Fibroblast of skin of left biceps (primary cell): Measurements from ENCODE around the gene NARF.
"Not testable (repeated sequence)": the region's sequence is repeated elsewhere in the genome, so short reads cannot be mapped to it uniquely, and the experiment has no call there.

Experiments
- DNase-seq, 2 experiments: peaks; one replicate each; pipeline ENCODE4 v3.0.0-alpha.2; 2013; ENCODE audit warnings: low read depth in 2 of 2

NARF gene

DNA sequence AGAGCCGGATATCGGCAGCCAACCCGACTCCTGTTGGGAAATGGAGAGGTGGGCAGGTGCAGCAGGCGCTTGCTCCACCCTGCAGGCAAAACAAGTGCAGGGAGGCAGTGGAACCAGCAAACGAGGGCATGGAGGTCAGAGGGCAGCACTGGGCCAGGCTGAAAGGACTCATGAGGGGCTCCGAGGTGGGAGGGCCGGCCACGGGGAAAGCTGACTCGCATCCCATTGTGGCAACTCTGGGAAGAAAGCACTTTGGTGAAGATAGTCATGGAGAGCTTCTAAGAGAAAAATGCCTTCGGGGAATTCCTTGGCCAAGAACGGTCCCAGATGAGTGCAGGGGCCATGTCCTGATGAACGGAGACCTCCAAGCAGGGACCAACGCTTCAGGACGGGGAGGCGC lies 12.4 kb upstream of the NARF start:
- no peak for DNase-seq

DNA sequence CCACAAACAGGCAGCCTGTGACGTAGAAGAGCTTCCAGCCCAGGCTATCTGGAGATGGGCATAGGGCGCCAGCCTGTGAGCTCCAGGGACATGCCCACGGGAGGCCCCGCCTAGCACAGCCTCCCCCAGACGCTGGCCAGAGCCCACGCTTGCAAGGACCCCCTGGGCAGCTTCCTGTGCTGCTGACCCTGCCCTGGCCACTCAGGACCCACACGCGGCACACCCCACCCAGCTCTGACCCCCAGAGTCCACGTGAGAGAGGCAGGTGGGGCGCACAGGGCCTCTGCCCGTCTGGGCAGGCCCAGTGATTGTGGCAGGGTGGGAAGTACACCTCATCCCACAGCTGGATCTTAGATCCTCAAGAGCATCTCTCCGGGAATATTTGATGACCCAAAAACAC lies 11.9 kb upstream of the NARF start:
- no peak for DNase-seq

DNA sequence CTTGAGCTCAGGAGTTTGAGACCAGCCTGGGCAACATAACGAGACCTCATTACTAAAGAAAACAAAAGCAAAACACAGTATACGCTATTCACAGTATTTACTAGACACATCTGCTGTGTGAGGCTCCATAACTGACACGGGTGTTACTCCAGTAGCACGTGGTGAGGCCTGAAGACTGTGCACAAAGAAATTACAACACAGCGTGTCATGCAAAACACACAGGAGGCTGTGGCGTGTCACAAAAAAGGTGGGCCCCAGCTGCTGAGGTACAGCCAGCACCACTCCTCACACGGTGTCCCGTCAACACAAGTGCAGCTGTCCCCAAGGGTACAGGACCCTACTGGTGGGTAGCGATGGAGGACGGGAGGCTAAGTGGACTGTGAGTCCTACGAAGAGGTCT lies 10.7 kb upstream of the NARF start:
- no peak for DNase-seq

DNA sequence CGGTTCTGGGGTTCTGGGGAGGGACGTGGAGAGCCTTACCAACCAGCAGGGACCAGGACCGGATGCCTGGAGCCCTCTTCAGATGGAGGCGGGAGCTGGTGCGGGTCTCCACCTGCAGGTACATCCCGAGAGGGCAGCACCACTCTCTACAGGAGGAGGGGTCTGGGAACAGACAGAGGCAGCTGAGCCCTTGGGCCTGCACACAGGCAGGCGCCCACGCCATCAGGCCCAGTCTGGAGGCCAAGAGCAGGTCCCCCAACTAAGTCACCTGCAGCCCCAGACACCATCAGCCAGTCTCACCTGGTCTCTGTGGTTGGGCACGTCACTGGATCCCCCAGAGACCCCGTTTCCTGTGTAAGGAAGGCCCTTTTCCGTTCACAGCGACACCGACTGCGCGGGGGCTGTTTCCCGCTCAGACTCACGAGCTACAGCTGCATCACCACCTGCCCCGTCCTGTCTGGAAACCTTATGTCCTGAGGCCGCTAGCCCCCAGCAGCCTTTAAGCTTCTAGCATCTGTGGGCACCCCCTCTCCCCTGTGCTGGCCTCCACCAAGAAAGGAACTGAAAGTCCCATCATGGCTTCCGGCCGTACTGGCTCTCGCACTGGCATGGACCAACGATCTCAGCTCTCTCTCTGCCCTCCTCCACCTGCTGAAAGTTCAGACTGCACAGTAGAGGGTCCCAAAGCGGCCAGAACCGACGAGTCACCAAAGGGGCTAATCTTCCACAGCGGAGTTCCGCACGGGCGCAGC lies 9.2 kb upstream of the NARF start:
- DNase-seq: no peak

DNA sequence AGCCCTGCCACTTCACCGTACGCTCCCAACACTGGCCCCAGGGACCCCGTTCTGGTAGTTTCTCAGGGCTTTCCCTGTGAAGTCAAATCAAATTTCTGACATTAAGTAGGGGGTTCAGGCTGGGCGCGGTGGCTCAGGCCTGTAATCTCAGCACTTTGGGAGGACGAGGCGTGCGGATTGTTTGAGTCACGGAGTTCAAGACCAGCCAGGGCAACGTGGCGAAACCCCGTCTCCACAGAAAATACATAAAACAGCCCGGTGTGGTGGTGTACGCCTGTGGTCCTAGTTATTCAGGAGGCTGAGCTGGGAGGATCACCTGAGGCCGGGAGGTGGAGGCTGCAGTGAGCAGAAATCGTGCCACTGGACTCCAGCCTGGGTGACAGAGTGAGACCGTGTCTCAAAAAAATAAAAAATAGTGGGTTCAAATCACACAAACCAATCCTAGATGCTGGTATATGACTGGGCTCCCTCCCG lies 8.6 kb upstream of the NARF start:
- DNase-seq: no peak

- peak; percentile 85 to 86 for DNase-seq
These were observed 8.0 kb upstream of the NARF start, which contains the start of gene CYBC1 for GRCh38 chr17:82450357-82451106. TSS of gene CYBC1 (minus strand) at chr17:82450752. CDS start at chr17:82449254, 1,498 bp downstream.

DNA sequence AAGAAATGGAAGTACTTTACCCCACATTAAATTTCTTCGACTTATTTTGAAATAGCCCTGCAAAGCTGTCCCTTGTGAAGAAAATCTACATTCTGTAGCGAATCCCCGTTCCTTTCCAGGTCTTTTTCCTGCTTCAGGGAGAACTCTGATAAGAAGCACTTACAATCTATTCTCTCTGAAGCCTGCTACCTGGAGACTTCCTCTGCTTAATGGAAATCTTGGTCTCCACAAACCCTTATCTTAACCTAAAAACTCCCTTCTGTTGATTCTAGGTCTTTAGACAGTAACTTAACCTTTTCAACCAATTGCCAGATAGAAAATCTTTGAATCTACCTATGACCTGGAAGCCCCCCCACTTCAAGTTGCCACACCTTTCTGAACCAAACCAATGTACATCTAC lies 6.4 kb upstream of the NARF start:
- DNase-seq: no peak

DNA sequence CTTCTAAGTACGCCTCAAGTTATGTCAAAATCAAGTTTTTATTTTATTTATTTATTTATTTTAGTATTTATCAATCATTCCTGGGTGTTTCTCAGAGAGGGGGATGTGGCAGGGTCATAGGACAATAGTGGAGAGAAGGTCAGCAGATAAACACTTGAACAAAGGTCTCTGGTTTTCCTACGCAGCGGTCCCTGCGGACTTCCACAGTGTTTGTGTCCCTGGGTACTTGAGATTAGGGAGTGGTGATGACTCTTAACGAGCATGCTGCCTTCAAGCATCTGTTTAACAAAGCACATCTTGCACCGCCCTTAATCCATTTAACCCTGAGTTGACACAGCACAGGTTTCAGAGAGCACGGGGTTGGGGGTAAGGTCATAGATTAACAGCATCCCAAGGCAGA lies 5.4 kb upstream of the NARF start:
- DNase-seq: not testable (repeated sequence)

GRCh38 chr17:82453706-82454105 lies 4.8 kb upstream of the NARF start:
- DNase-seq: not testable (repeated sequence)

- DNase-seq: no peak
These were observed 1.2 kb upstream of the NARF start for GRCh38 chr17:82457073-82457928.

DNA sequence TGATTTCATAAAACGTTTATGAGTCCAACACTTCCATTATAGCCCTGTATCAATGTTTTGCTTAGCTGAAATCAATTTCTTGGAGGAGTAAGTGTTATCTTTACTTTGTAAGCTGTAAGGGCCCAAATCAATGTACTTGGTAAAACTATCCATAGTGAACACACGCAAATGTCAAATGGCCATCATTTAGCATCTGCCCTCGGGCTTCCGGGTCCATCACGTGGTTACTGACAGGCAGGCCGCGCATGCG lies 687 bp upstream of the NARF start:
- no peak for DNase-seq

DNA sequence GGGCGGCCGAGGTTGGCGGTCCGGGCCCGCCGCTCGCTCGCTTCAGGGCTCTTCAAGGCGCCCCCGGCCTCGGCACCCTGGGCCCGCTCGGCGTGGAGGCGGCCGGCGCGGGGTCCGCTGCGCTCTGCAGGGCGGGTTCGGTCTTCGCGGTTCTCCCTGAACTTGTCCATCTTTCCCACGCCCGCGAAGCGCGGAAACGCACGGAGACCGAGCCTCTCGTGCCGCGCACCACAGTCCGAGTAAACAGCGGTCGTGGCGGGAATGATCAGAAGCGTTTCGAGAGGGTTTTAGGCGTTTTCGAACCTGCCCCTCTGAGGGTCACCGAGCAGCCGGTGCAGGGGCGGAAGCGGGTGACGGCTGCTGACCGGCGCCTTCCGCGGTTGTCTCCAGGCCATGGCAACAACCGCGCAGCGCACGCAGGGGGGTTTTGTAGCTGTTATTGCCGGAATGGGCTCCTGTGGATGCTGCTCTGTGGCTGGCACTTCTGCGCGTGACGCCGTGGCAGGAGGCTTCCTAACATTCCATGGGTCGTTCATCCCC lies 414 bp downstream of the NARF start:
- DNase-seq: no peak

DNA sequence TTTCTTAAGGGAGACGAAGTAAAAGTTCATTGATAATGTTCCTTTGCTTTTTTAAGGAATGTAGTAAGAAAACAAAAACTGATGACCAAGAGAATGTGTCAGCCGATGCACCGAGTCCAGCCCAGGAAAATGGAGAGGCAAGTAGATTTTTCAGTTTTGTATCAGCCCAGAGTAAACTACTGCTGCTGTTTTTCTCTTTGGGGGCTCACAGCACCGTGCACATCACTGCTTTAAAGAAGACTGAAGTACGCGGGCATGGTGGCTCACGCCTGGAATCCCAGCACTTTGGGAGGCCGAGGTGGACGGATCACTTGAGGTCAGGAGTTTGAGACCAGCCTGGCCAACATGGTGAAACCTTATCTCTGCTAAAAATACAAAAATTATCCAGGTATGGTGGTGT lies 1.4 kb downstream of the NARF start:
- not testable (repeated sequence) for DNase-seq

DNA sequence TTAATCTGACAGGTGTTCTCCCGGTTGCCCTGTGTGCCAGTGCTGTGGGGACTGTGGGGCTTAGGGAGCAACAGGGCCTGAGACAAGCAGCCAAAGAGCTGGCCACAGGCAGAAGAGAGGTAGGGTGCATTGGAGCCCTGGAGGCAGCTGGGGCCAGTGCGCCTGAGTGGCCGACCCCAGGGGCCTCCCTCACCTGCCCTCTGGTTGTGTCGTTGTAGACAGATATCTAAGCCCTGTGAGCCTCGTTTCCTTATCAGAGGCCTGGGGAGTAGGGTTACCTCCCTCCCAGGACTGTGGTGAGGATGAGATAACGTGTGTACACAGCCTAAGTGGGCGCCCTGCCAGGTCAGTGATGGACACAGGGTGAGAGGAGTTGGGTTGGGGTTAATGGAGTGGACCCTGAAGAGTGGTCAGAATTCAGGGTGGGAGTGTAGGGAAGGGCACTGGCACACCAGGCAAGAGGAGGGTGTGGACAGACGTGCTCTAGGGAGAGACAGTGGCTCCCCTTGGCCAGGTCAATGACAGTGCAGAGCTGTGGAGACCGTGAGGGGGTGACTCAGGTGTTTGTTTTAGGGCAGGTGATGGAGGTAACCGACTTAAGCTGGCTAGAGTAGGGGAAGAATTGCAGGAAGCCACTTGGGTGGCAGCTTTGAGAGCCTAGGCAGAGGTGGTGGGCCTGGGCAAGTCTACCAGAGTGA lies 3.4 kb downstream of the NARF start:
- no peak for DNase-seq

GRCh38 chr17:82463391-82463790 lies 4.8 kb downstream of the NARF start:
- no peak for DNase-seq

GRCh38 chr17:82463925-82464566 lies 5.5 kb downstream of the NARF start:
- no peak for DNase-seq

GRCh38 chr17:82464567-82464929 lies 6.0 kb downstream of the NARF start:
- DNase-seq: no peak

DNA sequence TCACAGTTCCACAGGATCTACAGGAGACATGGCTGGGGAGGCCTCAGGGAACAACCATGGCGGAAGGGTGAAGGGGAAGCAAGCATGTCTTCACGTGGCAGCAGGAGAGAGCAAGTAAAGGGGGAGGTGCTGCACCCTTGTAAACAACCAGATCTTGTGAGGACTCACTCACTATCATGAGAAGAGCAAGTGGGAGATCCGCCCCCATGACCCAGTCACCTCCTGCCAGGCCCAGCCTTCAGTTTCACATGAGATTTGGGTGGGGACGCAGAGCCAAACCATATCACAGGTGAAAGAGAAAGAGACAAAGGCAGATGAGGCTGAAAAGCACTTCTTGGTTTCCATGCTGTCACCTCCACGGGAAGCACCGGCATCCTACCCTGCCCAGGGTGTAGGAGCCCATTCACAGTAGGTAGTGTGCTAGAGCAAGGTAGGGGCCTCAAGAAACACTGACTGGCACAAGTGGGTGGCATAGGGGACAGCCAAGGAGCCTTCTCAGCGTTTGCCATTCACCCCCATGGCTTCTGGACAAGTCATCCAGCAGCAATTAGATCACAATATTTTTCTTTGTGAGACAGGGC lies 6.6 kb downstream of the NARF start:
- DNase-seq: no peak

- no peak for DNase-seq
These were observed 10.2 kb downstream of the NARF start for GRCh38 chr17:82468692-82469091.

- DNase-seq: no peak
These were observed 11.5 kb downstream of the NARF start for GRCh38 chr17:82470065-82470464.
